Mammary epithelial cell (primary cell): ENCODE results near the gene FRMD3.

ENCODE experiments used
- EZH2 ChIP-seq: IDR thresholded peaks from 2 replicates; pipeline ENCODE4 v1.6.1; 2012; ENCODE audit warnings: low read length, inconsistent platforms, borderline replicate concordance
- TF ChIP-seq, protein P1 (sequence below), 2 donors: IDR thresholded peaks in 1 of 2; conservative IDR thresholded peaks in 1 of 2; 2 replicates each; pipeline ENCODE4 v1.5.1; 2011 to 2012; ENCODE audit warnings: inconsistent platforms in 2 of 2, low read length in 2 of 2, mild to moderate bottlenecking in 2 of 2, control low read depth in 1 of 2, low read depth in 1 of 2; ENCODE audit not compliant: insufficient read depth in 1 of 2; ENCODE audit errors: extremely low read depth in 1 of 2

DNA sequence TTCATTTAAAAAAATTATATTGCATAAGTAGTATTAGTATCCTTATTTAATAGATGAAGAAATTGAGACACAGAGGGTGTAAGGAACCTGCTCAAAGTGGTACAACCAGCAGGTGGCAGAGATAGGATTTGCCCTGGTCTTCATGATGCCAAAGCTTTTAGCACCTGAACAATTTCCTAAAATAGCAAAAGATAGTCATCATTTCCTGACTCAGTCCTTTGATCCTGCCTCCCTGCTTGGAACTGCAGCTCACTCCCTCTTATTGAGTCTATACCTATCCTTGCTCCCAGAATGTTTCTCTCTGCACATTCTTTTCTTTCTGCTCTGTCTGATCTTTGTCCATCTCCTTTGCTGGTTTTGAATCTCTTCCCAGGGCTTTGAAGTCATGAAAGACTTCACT is 155.8 kb downstream of the FRMD3 start:
- TF ChIP-seq, protein P1, sequence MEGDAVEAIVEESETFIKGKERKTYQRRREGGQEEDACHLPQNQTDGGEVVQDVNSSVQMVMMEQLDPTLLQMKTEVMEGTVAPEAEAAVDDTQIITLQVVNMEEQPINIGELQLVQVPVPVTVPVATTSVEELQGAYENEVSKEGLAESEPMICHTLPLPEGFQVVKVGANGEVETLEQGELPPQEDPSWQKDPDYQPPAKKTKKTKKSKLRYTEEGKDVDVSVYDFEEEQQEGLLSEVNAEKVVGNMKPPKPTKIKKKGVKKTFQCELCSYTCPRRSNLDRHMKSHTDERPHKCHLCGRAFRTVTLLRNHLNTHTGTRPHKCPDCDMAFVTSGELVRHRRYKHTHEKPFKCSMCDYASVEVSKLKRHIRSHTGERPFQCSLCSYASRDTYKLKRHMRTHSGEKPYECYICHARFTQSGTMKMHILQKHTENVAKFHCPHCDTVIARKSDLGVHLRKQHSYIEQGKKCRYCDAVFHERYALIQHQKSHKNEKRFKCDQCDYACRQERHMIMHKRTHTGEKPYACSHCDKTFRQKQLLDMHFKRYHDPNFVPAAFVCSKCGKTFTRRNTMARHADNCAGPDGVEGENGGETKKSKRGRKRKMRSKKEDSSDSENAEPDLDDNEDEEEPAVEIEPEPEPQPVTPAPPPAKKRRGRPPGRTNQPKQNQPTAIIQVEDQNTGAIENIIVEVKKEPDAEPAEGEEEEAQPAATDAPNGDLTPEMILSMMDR (conservative IDR thresholded peaks at IDR 0.05 in 1 of 2, IDR thresholded peaks at IDR 0.05 in 1 of 2; ENCODE audit: extremely low read depth in 1 of 2, insufficient read depth in 1 of 2, low read depth in 1 of 2, low read length in 2 of 2) = no peak
- TF ChIP-seq EZH2 = no peak
